Measurements from ENCODE around the gene TNKS1BP1.

The TNKS1BP1 gene

DNA sequence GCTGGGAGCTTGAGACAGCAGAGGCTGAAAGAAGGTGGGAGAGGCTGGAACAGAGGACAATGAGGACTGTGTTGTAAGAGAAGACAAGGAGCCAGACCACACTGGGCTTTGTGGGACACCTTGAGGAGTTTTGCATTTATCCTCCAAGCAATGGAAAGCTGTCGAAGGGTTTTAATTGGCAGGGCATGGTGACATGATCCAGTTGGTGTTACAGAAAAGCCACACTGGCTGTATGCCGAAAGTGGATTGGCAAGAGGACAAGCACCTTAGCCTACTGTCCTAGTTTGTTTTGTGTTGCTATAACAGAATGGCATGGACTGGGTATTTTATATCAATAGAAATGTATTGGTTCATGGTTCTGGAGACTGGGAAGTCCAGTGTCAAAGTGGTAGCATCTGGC is 73.7 kb downstream of the TNKS1BP1 start:
- DNase-seq (ENCODE audit: low read depth), result no peak
